Psoas muscle (tissue), 8 donors: Measurements from ENCODE around the gene PRTG. TPM values are rescaled to one million over a fixed set of nuclear protein-coding genes. Genes with fewer than 3 reads are reported as not detected.

ENCODE experiments used
- ATAC-seq, 4 donors: fragments of 200-7000 bp; cut with Tn5 transposase; one replicate each; pipeline ENCODE4 v1.9.1; 2020; ENCODE audit warnings: moderate library complexity in 3 of 4, mild to moderate bottlenecking in 2 of 4
- DNase-seq, 2 donors: peaks; one replicate each; pipeline ENCODE4 v3.0.0-alpha.2; 2020
- H3K27ac ChIP-seq: fragments of 200-600 bp; one replicate; pipeline ENCODE4 v1.8.0; 2022
- H3K27me3 ChIP-seq, 3 donors: fragments of 200-600 bp in 1 of 3; one replicate each; pipeline versions ENCODE4 v1.6.1 to v1.8.0; 2013 to 2022; ENCODE audit warnings: low read length in 2 of 3, mild to moderate bottlenecking in 2 of 3, moderate library complexity in 1 of 3; ENCODE audit not compliant: insufficient read depth in 3 of 3
- H3K36me3 ChIP-seq, 2 donors: fragments of 200-600 bp in 1 of 2; one replicate each; pipeline versions ENCODE4 v1.6.1 to v1.8.0; 2013 to 2022; ENCODE audit warnings: low read depth in 1 of 2, mild to moderate bottlenecking in 1 of 2, moderate library complexity in 1 of 2; ENCODE audit not compliant: insufficient read depth in 1 of 2
- H3K4me1 ChIP-seq: fragments of 200-600 bp; one replicate; pipeline ENCODE4 v1.8.0; 2022
- H3K4me3 ChIP-seq: fragments of 200-600 bp; one replicate; pipeline ENCODE4 v1.8.0; 2022; ENCODE audit warnings: mild to moderate bottlenecking
- H3K9me3 ChIP-seq: fragments of 200-600 bp; one replicate; pipeline ENCODE4 v1.8.0; 2022
- CTCF ChIP-seq: fragments of 200-600 bp; IDR thresholded peaks from one replicate; pipeline ENCODE4 v1.8.0; 2022; ENCODE audit warnings: antibody characterized with exemption
- WGBS, 3 donors: extraction: QIAGEN DNeasy Blood & Tissue Kit; methylation state at CpG; one replicate each; pipeline versions ENCODE4 v1.1.6 to v1.1.7; 2013; 5-methylcytosine and 5-hydroxymethylcytosine counted together
- intact Hi-C, 2 donors: fragments of 100-400 bp; cut with DNase I; formaldehyde crosslinking; loops; one replicate each; pipeline versions ENCODE4 v1.11.0 to v1.14.2; 2022
- polyA plus RNA-seq, 3 donors: library from polyadenylated mRNA; stranded (reverse); fragments of 200-250 nt; gene quantifications; one replicate each; pipeline ENCODE4 v1.2.3, GENCODE V29; 2013
- total RNA-seq, 4 donors: library from RNA; stranded (reverse); fragmentation: NEBNext Ultra II Directional in 2 of 4; extraction: Animal tissue kit (Norgen Biotek cat#: 25700) in 2 of 4; gene quantifications; one replicate each; pipeline versions ENCODE4 v1.2.1 to v1.2.4, GENCODE V29; 2021 to 2023
- donor health status: healthy with polysubstance abuse.
- donor health status: DM: no; HTN: no; CAD: no; lungs with moderate emphysema.
- donor health status: Bipolar disorder and iron deficiency.
- donor health status: healthy.
- donor health status: DM: yes; HTN: yes; CAD: no.
- donor health status: DM: no; HTN: no; CAD: no.
- donor health status: DM: no; HTN: no; CAD: no.
- donor health status: DM: yes; HTN: yes; CAD: no.

PRTG gene
- total and polyA plus RNA-seq, 7 donors = 0.15 to 1.1 (median 0.46) TPM

GRCh38 chr15:55632434-55632833, 110.5 kb downstream of the PRTG start:
- Histone ChIP-seq H3K36me3 (no peaks in the 10 kb centered on the region), H3K9me3 (no peaks in the 10 kb centered on the region), H3K4me3 (no peak overlapping the region), H3K27ac (peak overlapping the region; percentile 89), H3K4me1 (peaks cover 34% of the 10 kb centered on the region), H3K27me3 (no peaks in the 10 kb centered on the region)
- intact Hi-C loops = no loop called here
- TF ChIP-seq CTCF = no peak
- no peak for ATAC-seq
- no peak for DNase-seq
- WGBS, 3 donors = 80 to 96% (median 83%) methylated on average over 2 of the region's 2 CpGs

- ATAC-seq (peak; percentile 86 to 93 (median 88)), DNase-seq (peak; percentile 29 to 86)
- peaks cover 27% of the 10 kb centered on the region for H3K4me1 ChIP-seq
- TF ChIP-seq CTCF = no peak
- WGBS, 3 donors = 23 to 38% (median 26%) methylated on average over 3 of the region's 3 CpGs
- peak overlapping the region; percentile 89 for H3K27ac ChIP-seq
- H3K36me3 ChIP-seq = no peaks in the 10 kb centered on the region
- H3K4me3 ChIP-seq = peak overlapping the region; percentile 26
- no peaks in the 10 kb centered on the region for H3K9me3 ChIP-seq
- H3K27me3 ChIP-seq = no peaks in the 10 kb centered on the region
- intact Hi-C loops = no loop called here
Measured at GRCh38 chr15:55630858-55631257, 112.1 kb downstream of the PRTG start.

GRCh38 chr15:55628369-55628730, 114.6 kb downstream of the PRTG start:
- Histone ChIP-seq H3K27me3 (no peaks in the 10 kb centered on the region), H3K27ac (peak overlapping the region; percentile 85), H3K9me3 (no peaks in the 10 kb centered on the region), H3K36me3 (no peaks in the 10 kb centered on the region), H3K4me3 (peak overlapping the region; percentile 26), H3K4me1 (peaks cover 27% of the 10 kb centered on the region)
- ATAC-seq (no peak), DNase-seq (no peak)
- no peak for TF ChIP-seq CTCF
- WGBS, 3 donors = 98 to 100% (median 100%) methylated on average over 2 of the region's 2 CpGs
- intact Hi-C loops = loop anchor here in 1 of 2 donors (2.0 kb wide), 1 partner anchor 40 kb away; the partner anchor contains the start of gene PYGO1

- Histone ChIP-seq H3K9me3 (no peaks in the 10 kb centered on the region), H3K27ac (peak overlapping the region; percentile 85), H3K4me3 (peak overlapping the region; percentile 26), H3K36me3 (no peaks in the 10 kb centered on the region), H3K27me3 (no peaks in the 10 kb centered on the region), H3K4me1 (peaks cover 27% of the 10 kb centered on the region)
- no peak for TF ChIP-seq CTCF
- 41 to 52% (median 50%) methylated on average over 7 of the region's 7 CpGs for WGBS, 3 donors
- DNase-seq = peak; percentile 22 to 65
- intact Hi-C loops = loop anchor here in 1 of 2 donors (2.0 kb wide), 1 partner anchor 39 kb away; the partner anchor contains the start of gene PYGO1
- ATAC-seq = peak; percentile 86 to 95 (median 90)
Measured at GRCh38 chr15:55627730-55628368, 115.1 kb downstream of the PRTG start.

- no peaks in the 10 kb centered on the region for H3K9me3 ChIP-seq
- no peak overlapping the region for H3K4me3 ChIP-seq
- DNase-seq (no peak), ATAC-seq (no peak)
- no peak for TF ChIP-seq CTCF
- no peaks in the 10 kb centered on the region for H3K36me3 ChIP-seq
- WGBS, 3 donors = 84 to 91% (median 85%) methylated on average over 6 of the region's 6 CpGs
- no peaks in the 10 kb centered on the region for H3K27me3 ChIP-seq
- no peaks in the 10 kb centered on the region for H3K4me1 ChIP-seq
- no peak overlapping the region for H3K27ac ChIP-seq
- intact Hi-C loops = no loop called here
Measured at GRCh38 chr15:55619783-55620182, 123.2 kb downstream of the PRTG start.
